GM12801 (cell line): Measurements from ENCODE around the gene JPH4.

Experiments used
- TF ChIP-seq, protein P1 (sequence below): IDR thresholded peaks from one replicate; pipeline ENCODE4 v1.5.1; 2011; ENCODE audit warnings: control low read depth; ENCODE audit not compliant: insufficient read length; ENCODE audit errors: extremely low read depth

Gene JPH4

DNA sequence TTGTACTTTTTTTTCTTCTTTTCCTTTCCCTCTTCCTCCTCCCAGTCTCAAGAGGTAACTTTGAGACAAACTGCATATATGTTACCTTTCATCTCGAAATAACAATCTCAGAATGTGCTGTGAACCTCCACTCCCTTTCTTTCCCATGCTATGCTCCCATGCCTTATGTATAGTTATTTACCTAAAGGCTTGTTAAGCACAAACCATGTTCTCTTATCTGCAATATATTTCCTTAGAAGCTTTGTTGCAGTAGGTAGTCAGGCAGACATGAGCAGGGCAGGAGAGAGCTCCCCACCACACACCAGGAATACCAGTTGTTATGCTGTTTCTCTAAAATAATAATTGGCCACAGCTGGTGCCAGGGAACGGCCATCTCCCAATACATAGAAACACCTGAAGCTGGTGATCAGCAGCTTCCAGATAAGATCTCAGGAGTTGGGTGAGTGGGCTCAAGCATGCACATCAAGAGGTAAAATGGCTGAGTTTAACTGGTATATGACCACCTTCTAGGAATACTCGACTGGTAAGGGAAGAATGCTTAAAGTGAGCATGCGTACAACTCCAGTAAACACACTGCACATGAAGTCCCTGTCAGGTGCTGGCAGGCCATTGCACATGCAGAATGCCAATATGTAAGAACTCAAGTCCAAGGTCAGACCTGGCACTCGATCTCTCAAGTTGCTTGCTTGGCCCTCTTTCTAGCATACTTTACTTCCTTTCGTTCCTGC, 42.8 kb upstream of the JPH4 start:
- TF ChIP-seq, protein P1, sequence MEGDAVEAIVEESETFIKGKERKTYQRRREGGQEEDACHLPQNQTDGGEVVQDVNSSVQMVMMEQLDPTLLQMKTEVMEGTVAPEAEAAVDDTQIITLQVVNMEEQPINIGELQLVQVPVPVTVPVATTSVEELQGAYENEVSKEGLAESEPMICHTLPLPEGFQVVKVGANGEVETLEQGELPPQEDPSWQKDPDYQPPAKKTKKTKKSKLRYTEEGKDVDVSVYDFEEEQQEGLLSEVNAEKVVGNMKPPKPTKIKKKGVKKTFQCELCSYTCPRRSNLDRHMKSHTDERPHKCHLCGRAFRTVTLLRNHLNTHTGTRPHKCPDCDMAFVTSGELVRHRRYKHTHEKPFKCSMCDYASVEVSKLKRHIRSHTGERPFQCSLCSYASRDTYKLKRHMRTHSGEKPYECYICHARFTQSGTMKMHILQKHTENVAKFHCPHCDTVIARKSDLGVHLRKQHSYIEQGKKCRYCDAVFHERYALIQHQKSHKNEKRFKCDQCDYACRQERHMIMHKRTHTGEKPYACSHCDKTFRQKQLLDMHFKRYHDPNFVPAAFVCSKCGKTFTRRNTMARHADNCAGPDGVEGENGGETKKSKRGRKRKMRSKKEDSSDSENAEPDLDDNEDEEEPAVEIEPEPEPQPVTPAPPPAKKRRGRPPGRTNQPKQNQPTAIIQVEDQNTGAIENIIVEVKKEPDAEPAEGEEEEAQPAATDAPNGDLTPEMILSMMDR, result no peak

DNA sequence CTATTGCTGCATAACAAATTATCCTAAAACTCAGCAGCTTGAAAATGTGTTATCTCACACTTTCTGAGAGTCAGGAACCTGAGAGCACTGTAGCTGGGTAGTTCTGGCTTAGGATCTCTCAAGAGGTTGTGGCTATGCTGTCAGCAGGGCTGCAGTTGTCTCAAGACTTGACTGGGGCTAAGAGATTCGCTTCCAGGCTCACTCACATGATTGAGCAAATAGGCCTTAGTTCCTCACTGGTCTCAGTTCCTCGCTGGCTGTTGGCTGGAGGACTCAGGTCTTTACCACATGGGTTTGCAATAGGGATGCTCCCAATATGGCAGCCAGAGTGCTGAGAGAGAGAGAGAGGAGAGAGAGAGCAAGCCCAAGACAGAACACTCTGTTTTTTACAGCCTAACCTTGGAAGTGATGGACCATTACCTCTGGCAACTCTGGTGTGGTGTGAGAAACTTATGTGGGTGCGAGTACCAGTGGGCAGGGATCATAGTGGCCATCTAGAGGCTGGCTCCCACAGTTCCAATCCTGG, 41.6 kb upstream of the JPH4 start:
- TF ChIP-seq, protein P1, result no peak

DNA sequence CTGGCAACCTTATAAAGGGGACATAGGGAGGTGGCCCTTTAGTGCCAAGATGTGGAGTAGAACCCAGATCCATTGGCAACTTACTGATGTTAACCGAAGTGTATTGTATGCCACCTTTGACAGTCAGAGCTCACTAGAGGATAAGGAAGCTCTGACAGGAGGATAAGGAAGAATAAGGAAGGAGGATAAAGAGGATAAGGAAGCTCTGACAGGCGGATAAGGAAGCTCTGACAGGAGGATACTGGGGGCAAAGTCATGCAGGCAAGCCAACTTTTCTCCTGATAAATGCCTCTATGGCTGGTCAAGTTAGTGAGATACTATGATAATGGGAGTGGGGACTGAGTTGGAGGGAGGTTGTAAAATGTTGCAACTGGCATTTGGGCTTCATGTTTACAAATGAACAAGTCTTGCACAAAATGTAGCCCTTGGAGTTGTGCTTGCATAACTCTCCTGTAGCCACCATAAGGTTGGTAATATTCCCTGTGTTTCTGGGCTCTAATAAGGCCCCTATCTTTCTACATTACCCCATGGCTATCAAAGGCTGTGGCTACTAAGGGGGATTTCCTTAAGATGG, 39.9 kb upstream of the JPH4 start:
- TF ChIP-seq, protein P1, result no peak

DNA sequence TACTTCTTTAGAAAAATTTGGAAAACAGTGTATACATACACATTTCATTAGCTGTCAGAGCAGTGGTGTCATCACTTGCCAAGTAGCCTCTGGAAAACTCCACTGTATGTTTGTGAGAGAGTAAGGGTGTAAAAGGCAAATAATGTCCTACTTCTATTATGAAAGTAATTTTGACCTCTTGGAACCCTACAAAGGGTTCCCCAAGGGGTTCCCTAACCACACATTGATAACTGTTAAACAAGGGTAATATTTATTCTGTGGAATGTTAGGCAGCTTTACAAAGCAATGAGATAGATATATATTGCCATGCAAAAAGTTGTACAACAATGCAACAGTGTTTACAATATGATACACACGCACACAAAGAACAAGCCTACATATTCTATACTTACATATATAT, 38.9 kb upstream of the JPH4 start:
- TF ChIP-seq, protein P1, result no peak

DNA sequence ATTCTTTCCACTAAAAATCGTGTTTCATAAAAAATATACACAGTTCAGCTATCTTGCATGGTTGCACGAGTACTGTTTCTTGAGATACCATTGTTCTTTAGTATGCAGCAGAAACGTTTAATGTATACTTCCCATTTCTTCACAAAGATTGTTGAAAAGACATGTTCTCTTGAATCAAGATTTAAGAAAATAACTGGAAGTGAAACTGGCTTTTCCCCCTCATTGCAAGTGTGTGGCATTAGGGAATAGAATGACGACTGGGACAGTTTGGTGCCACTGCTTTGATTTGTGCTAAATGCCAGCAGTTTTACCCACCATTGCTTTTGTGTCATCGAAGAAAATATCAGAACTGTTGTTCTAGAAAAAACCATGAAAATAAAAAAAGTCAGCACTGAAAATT, 37.3 kb upstream of the JPH4 start:
- TF ChIP-seq, protein P1, result no peak

DNA sequence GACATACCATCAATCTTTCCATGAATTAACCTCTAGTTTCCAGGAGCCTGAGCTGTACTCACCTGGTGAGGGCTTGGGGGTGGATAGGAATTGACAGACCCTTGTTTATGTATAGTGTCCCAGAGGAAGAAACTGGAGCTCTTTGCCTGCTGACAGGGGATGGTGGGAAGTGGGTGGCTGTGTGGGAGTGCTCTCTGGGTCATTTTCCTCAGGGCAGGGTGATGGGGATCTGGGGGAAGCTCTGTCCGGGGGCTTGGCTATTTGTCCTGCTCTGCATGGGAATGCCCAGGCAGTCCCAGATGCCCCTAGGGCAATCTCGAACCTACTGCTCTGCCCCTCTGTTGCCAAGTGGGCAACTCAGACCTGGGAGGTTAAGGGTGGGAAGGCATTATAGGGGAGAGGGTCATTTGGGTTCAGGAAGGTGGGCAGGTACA, 35.8 kb upstream of the JPH4 start:
- TF ChIP-seq, protein P1, result no peak

DNA sequence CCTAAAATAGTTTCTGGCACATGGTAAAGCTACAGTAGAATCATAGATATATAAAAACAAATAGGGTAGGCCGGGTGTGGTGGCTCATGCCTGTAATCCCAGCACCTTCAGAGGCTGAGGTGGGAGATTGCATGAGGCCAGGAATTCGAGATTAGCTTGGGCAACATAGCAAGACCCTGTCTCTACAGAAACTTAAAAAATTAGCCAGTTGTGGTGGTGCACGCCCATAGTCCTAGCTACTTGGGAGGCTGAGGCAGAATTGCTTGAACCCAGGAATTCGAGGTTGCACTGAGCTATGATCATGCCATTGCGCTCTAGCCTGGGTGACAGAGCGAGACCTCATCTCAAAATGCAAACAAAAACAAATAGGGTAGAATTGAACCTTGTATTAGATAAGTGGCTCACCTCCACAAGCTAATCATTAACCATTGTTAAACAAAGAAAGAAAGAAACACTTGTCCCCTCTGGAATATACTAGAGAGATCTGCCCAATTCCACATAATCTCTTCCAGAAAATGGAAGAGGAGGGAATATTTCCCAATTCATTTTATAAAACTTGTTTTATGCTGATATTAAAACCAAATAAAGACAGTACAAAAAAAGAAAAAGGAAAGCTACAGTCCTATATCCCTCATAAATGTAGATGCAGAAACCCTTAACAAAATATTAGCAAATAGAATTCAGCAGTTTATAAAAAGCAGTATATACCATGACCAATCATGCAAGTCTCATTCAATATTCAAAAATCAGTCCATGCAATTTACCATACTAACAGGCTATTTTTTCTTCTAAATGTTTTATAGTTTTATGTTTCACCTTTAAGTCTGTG, 34.9 kb upstream of the JPH4 start:
- TF ChIP-seq, protein P1, result no peak
